ENCODE results near the gene NEGR1.

The NEGR1 gene

DNA sequence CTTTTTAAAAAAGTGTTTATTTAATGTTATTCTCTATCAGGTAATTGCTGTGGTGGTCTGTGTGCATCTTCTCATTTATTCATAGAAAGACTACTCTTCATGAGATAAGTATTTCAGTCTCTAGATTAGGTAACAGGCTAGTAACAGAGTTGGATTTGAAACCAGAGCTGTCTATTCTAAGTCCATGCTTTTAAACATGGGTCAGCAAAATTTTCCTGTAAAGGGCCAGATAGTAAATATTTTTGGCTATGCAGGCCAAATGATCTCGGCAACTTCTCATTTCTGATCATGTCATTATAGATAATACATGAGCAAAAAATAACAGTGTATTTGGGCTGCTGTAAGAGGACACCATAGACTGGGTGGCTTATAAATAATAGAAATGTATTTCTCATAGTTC is 715.9 kb downstream of the NEGR1 start:
- intact Hi-C loops (cut with DNase I), result no loop called here
- no peak for DNase-seq

DNA sequence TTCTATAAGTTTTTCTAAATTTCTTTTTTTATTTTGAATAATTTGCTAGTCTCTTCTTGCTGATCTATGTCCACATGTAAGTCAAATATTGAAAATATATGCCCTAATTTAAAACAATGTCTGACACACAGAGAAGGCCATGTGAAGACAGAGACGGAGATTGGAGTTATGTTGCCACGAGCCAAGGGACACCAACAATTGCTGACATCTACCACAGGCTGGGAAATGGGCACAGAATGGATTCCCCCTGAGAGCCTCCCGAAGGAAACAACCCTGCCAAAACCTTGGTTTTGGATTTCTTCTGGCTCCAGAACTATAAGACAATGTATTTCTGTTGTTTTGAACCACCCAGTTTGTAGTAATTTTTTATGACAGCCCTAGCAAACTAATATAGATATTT is 716.5 kb downstream of the NEGR1 start:
- intact Hi-C loops (cut with DNase I), result no loop called here

DNA sequence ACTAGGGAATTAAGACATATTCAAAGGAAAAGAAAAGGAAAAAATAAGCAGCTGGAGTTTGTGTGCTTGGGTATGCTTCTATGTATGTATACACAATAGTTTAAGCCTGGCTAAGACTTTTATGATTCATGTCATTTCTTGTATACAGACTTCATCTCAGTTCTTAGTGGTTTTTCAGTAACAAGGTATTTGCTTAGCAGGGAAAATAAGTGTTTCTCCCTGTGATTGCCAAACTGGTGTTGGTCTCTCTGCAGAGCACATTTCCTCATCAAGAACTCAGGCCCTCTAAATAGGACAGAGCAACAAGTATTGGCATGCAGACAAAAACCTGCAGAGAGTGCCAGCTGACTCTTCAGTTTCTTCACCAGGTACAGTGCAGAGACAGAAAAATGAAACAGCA is 717.1 kb downstream of the NEGR1 start:
- intact Hi-C loops (cut with DNase I), result no loop called here
- DNase-seq, result no peak

More for the DNA sequence above, 716.5 kb downstream of the NEGR1 start:
- no peak for DNase-seq

DNA sequence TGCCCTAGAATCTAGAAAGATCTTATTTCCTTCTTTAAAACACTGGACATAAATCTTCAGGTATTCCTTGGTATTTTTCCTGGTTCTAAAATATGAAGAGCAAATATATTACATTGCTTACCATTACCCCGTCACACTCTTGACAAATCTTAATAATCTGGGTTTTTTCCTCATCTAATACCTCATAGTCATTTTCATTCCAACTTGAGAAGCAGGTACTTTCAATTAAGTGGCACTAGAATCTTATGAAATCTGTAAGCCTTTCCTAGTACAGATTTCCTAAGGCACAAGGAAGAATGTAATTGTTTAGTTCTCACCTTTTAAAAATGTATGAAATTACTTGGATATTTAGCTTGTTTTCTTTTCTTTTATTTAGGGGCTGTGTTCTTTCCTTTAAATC is 720.0 kb downstream of the NEGR1 start:
- DNase-seq, result no peak
- intact Hi-C loops (cut with DNase I), result no loop called here

- intact Hi-C loops (cut with DNase I), result no loop called here
- DNase-seq, result no peak
Measured at GRCh38 chr1:71561729-71562128, 720.6 kb downstream of the NEGR1 start.

DNA sequence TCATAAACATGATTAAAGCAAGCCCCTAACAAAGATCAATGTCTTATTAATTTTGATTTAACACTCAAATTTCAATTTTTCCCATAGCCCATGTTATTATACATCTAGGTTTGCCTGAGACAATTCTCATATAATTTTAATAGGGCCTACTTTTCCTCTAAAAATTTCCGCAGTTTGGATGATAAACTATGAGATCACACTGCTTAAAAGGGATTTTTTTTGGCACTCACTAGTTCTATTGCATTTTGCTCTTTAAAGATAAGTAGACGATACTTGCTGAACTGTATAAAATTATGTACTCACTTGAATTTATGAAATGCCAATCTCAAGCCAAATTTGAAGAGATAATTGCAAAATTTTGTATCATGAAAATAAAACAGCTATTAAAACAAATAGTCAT is 721.1 kb downstream of the NEGR1 start:
- no peak for DNase-seq
- intact Hi-C loops (cut with DNase I), result no loop called here

DNA sequence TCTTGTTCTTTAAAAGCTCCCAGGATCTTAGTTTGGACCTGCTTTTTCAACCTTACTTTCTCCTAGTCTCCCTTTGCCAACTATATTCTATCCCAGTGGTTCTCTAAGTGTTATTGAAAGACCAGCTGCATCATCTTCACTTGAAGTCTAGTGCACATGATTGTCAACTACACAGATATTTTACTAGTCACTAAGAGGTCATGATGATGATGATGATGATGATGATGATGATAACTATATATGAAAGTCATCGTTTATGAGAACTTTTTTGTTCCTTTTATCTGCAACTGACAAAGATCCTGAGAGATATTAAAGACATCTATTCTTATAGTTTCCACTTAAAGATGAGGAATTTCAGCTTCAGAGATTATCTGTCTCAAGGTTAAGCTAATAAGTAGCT is 722.5 kb downstream of the NEGR1 start:
- no peak for DNase-seq
- intact Hi-C loops (cut with DNase I), result no loop called here

- intact Hi-C loops (cut with DNase I), result no loop called here
- no peak for DNase-seq
Measured at GRCh38 chr1:71557138-71557537, 725.2 kb downstream of the NEGR1 start.

GRCh38 chr1:71548398-71548890 is 733.9 kb downstream of the NEGR1 start:
- intact Hi-C loops (cut with DNase I), result no loop called here
- DNase-seq, result no peak

DNA sequence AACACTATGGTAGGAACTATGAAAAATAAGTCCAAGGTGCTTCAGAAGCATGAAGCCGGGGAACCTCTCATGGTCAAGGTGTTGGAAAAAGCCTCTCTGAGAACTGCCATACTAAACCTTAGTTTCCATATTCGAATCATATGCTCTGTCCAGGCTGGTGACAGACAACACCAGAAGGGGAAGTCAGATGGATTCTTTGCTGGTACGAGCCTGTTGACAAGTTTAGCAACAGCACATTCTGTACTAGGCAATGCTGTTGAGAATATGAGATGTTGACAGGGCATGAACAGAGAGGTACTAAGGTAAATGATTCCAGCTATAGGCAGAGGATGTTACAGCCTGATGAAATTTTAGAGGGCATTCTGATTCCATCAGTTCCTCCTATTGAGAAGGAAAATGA is 740.2 kb downstream of the NEGR1 start:
- DNase-seq, result no peak
- intact Hi-C loops (cut with DNase I), result no loop called here

- intact Hi-C loops (cut with DNase I), result no loop called here
- no peak for DNase-seq
Measured at GRCh38 chr1:71533950-71534349, 748.4 kb downstream of the NEGR1 start.

- DNase-seq, result no peak
- intact Hi-C loops (cut with DNase I), result no loop called here
Measured at GRCh38 chr1:71532343-71532742, 750.0 kb downstream of the NEGR1 start.

DNA sequence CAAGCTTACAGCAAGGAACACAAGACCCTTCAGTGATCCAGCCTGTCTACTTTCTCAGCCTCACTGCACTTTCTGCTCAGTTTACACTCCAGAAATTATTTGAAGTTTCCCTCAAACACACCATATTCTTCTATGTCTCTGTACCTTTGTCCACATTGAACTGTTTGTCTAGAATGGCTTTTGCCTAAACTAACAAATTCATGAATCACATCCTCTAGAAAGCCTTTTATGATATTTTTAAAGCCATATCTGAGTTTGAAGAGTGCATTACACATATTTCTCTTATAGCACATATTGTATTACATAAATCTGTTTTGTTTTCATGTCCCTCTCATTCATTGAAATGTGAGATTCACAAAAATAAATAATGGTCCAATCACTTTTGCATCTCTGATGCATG is 755.5 kb downstream of the NEGR1 start:
- DNase-seq, result no peak
- intact Hi-C loops (cut with DNase I), result loop anchor here (10.0 kb wide), 1 partner anchor 332 kb away; no protein-coding TSS in a partner anchor

- intact Hi-C loops (cut with DNase I), result loop anchor here (10.0 kb wide), 1 partner anchor 328 kb away; no protein-coding TSS in a partner anchor
- DNase-seq, result no peak
Measured at GRCh38 chr1:71522721-71523120, 759.6 kb downstream of the NEGR1 start.

- peak; percentile 2 to 80 (median 56) for DNase-seq
- intact Hi-C loops (cut with DNase I), result loop anchor here (10.0 kb wide), 1 partner anchor 327 kb away; no protein-coding TSS in a partner anchor
Measured at GRCh38 chr1:71521655-71522264, 760.6 kb downstream of the NEGR1 start.

DNA sequence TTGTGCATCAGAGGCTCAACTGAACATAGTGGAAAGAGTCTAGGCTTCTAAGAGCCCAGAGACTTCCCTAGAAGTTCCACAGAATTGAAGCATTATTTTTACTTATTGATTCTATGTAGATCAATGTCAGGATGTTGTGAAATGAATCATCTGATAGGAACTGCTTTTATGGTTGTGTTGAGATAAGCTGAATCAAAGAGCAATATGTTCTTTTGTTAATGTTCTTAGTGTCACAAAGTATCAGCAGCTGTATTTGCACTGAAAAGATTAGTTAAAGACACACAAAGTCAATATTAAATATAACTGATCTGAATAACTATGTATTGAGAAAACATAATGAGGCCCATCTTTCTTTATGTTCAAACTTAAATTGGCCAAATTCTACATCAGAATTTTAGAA is 770.8 kb downstream of the NEGR1 start:
- DNase-seq, result no peak
- intact Hi-C loops (cut with DNase I), result no loop called here

- DNase-seq, result no peak
- intact Hi-C loops (cut with DNase I), result no loop called here
Measured at GRCh38 chr1:71510725-71511124, 771.6 kb downstream of the NEGR1 start.

DNA sequence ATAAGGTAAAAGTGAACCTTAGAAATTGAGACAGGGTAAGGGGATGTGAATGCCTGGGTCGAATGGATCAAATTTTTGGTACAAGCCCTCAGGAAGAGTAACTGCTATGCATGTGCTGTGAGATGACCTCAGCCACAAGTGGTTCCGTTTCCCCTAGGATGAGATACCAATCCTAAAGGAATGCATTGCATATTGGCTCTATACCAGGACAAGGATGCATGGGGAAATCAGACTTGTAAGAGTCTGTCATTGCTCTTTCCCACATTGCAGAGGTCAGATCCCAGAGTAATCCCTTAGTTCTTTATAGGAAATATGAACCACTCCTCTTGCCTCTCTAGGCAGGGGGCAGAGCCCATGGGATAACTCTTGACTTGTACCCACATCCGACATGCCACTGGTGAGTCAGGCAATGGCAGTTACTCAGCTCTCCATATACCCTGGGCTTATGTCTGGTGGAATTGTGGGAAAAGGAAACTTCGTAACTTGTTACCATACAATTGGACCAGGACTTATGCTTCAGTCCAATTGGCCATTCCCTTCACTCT is 773.2 kb downstream of the NEGR1 start:
- no peak for DNase-seq
- intact Hi-C loops (cut with DNase I), result no loop called here

GRCh38 chr1:71502006-71502405 is 780.3 kb downstream of the NEGR1 start:
- intact Hi-C loops (cut with DNase I), result no loop called here
- DNase-seq, result no peak

DNA sequence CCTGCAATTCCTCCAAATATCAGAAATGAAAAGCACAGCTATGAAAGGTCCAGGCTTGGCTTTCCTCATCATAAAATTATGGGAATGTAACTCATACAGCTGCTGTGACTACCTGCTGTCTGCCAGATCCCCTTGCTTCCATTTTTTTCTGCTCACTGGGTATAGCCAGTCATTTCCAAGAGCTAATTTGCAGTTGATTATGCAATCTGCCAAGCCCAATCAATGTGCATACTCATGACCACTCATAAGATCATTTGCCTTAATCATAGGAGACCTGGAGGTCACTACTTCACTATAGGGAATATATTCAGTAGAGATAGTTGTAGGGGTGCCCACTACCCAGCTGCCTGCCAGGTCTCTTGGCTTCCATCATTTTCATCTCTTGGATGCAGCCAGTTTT is 783.8 kb downstream of the NEGR1 start:
- no peak for DNase-seq
- intact Hi-C loops (cut with DNase I), result no loop called here

DNA sequence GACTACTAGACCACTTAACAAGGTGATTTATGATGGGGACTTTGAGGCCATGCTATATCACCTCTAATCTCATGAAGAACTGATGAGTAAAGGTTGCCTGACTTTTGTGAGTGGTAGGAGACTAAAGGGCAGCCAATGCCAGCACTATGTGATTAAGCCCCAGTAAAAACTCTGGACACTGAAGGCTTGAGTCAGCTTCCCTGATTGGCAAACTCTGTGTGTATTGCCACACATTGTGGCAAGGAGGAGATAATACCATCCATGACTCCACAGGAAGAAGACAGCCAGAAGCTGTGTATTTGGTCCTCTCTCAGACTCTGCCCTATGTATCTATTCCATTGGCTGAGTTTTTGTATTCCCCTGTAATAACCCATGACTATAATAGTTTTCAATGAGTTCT is 788.2 kb downstream of the NEGR1 start:
- DNase-seq, result no peak
- intact Hi-C loops (cut with DNase I), result no loop called here
